ENCODE data around the gene VPS45.

VPS45 gene

DNA sequence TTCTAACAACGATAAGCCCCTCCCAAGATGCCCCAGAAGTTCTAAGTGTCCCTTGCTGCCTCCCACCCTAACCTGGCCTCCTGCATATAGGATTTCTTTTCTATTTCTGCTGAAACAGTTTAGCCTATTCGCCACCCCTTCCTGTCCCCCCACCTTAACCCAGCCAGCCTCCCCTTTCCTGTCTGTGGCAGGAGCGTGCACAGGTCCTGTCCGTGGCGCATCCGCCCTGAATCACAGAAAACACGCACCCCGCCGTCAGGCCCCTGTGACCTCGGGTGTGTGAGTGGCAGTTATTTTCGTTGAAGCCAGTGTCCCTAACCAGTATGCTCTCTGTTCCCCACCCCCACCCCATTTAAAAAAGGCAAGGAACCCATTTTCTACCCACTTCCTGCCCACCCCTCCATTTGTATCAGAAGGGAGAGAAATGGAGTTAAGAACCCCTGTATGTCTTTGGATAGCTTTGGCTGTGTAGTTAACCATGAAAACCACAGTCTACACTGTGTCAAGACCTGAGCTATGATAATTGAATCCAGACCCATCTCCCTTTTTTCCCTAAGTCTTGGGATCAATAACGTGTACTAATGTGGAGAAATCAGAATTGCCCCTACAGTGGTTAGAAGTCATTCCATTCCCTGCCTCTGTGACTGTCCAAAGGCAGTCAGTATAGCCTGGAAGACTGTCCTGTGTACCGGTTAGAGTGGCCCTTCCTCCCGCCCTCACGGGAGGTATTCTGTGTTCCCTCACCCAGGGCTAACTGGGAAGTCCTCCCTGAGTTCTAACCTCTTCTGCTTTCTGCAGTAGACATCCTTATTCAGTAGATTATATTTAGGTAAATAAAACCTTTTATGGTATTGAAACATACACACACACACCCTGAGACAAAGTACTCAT lies 84.0 kb downstream of the VPS45 start:
- no peak overlapping the region for H2AFZ ChIP-seq (ENCODE audit: low read length)
- peak overlapping the region; percentile 57 for H2BK5ac ChIP-seq (ENCODE audit: low read length)
- H3K9ac ChIP-seq (ENCODE audit: low read depth, low read length, poor library complexity) = peak overlapping the region; percentile 85
- no peak overlapping the region for H3K14ac ChIP-seq (ENCODE audit: low read length)
- H3K18ac ChIP-seq (ENCODE audit: low read length) = peak overlapping the region; percentile 20
- H3K79me1 ChIP-seq (ENCODE audit: low read depth, low read length) = peaks cover 13% of the 10 kb centered on the region
- no peak overlapping the region for H4K91ac ChIP-seq (ENCODE audit: low read depth, low read length, poor library complexity)
- H3K4me2 ChIP-seq (ENCODE audit: insufficient read depth, low read length, poor library complexity, severe bottlenecking) = peak overlapping the region; percentile 53
- H2BK12ac ChIP-seq (ENCODE audit: low read length) = no peak overlapping the region
- H3K4me3 ChIP-seq (ENCODE audit: low read length in 2 of 2) = peak overlapping the region; percentile 69 to 90
- H3K36me3 ChIP-seq (replicated peaks in 1 of 2; ENCODE audit: control insufficient read depth in 2 of 2, insufficient read depth in 2 of 2, low read length in 2 of 2) = peaks cover 30 to 57% of the 10 kb centered on the region in 2 donors
- no CpG with 5 or more reads among the region's 15 CpGs for WGBS, 2 donors (ENCODE audit: extremely low coverage in 2 of 2, insufficient read length in 2 of 2, insufficient replicate concordance in 1 of 2)
- peak overlapping the region; percentile 19 for H2AK5ac ChIP-seq (ENCODE audit: low read depth, low read length)
- no peak overlapping the region for H2BK120ac ChIP-seq (ENCODE audit: low read depth, low read length)
- H3K4ac ChIP-seq (ENCODE audit: low read length) = no peak overlapping the region
- H3K23ac ChIP-seq (ENCODE audit: low read depth, low read length, poor library complexity) = no peak overlapping the region
- no peaks in the 10 kb centered on the region for H3K27me3 ChIP-seq (ENCODE audit: control insufficient read depth in 3 of 3, insufficient read depth in 3 of 3, low read depth in 1 of 3, low read length in 3 of 3)
- no peak overlapping the region for H3K27ac ChIP-seq (replicated peaks; ENCODE audit: low read length)
- H2BK15ac ChIP-seq (ENCODE audit: low read length) = no peak overlapping the region
- peaks cover 0 to under 1% of the 10 kb centered on the region in 2 donors for H3K9me3 ChIP-seq (replicated peaks in 1 of 2; ENCODE audit: control insufficient read depth in 2 of 2, insufficient read depth in 1 of 2, low read depth in 1 of 2, low read length in 2 of 2)
- DNase-seq (ENCODE audit: low spot score) = no peak
- H4K8ac ChIP-seq (ENCODE audit: low read depth, low read length) = no peak overlapping the region
- peaks cover 13 to 17% of the 10 kb centered on the region in 2 donors for H3K4me1 ChIP-seq (ENCODE audit: control insufficient read depth in 2 of 2, insufficient read depth in 1 of 2, low read depth in 1 of 2, low read length in 2 of 2)

DNA sequence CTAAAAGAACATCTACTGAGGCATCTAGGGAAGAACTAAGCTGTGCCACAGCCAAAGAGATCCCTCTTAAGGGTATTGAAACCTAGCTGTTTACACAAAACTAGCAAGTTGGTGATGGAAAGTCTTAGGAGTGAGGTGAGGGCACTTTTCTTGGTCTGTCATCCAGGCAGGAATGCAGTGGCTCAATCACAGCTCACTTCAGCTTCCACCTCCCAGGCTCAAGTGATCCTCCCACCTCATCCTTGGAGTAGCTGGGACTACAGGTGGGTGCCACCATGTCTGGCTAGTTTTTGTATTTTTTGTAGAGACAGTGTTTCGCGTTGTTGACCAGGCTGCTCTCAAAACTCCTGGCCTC lies 84.6 kb downstream of the VPS45 start:
- Histone ChIP-seq H3K14ac (ENCODE audit: low read length) (no peak overlapping the region), H3K79me1 (ENCODE audit: low read depth, low read length) (peaks cover 13% of the 10 kb centered on the region), H4K8ac (ENCODE audit: low read depth, low read length) (no peak overlapping the region), H2BK120ac (ENCODE audit: low read depth, low read length) (no peak overlapping the region), H3K4me2 (ENCODE audit: insufficient read depth, low read length, poor library complexity, severe bottlenecking) (peak overlapping the region; percentile 53), H2BK5ac (ENCODE audit: low read length) (no peak overlapping the region), H3K27me3 (ENCODE audit: control insufficient read depth in 3 of 3, insufficient read depth in 3 of 3, low read depth in 1 of 3, low read length in 3 of 3) (no peaks in the 10 kb centered on the region), H3K9me3 (replicated peaks in 1 of 2; ENCODE audit: control insufficient read depth in 2 of 2, insufficient read depth in 1 of 2, low read depth in 1 of 2, low read length in 2 of 2) (peaks cover 0 to 3% of the 10 kb centered on the region in 2 donors), H3K23ac (ENCODE audit: low read depth, low read length, poor library complexity) (no peak overlapping the region), H3K9ac (ENCODE audit: low read depth, low read length, poor library complexity) (no peak overlapping the region), H3K4me1 (ENCODE audit: control insufficient read depth in 2 of 2, insufficient read depth in 1 of 2, low read depth in 1 of 2, low read length in 2 of 2) (peaks cover 13 to 17% of the 10 kb centered on the region in 2 donors), H2BK12ac (ENCODE audit: low read length) (no peak overlapping the region), H4K91ac (ENCODE audit: low read depth, low read length, poor library complexity) (no peak overlapping the region), H3K27ac (replicated peaks; ENCODE audit: low read length) (no peak overlapping the region), H3K18ac (ENCODE audit: low read length) (no peak overlapping the region), H2AK5ac (ENCODE audit: low read depth, low read length) (no peak overlapping the region), H3K36me3 (replicated peaks in 1 of 2; ENCODE audit: control insufficient read depth in 2 of 2, insufficient read depth in 2 of 2, low read length in 2 of 2) (peaks cover 36 to 63% of the 10 kb centered on the region in 2 donors), H2BK15ac (ENCODE audit: low read length) (no peak overlapping the region), H3K4ac (ENCODE audit: low read length) (no peak overlapping the region), H2AFZ (ENCODE audit: low read length) (no peak overlapping the region), H3K4me3 (ENCODE audit: low read length in 2 of 2) (peak overlapping the region in 1 of 2 donors; percentile 69)
- no CpG with 5 or more reads among the region's 2 CpGs for WGBS, 2 donors (ENCODE audit: extremely low coverage in 2 of 2, insufficient read length in 2 of 2, insufficient replicate concordance in 1 of 2)
- DNase-seq (ENCODE audit: low spot score) = no peak

DNA sequence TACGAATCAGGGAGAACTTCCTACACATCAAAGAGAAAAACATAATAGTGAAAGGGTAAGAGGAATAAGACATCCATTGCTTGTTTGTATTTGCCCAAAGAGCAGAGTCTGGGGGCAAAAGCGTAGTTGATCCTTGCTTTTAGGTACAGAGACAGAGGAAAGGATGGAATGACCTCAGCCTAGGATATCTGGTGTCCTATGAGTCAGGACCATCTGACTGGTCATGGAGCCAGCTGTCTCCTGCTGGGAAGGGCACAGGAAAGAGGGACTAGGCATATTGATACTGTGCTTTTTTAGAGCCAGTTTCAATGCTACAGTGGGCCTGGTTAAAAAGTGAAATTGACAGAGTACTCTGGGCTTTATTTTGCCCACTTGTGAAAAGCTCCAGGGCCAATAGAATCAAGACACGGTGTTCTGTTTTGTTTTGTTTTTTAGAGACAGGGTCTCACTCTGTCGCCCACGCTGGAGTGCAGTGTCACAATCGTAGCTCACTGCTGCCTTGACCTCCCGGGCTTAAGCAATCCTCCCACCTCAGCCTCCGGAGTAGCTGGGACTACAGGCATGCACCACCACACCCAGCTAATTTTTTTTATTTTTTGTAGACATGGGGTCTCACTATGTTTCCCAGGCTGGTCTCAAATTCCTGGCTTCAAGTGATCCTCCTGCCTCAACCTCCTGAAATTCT lies 85.3 kb downstream of the VPS45 start:
- peaks cover 13 to 17% of the 10 kb centered on the region in 2 donors for H3K4me1 ChIP-seq (ENCODE audit: control insufficient read depth in 2 of 2, insufficient read depth in 1 of 2, low read depth in 1 of 2, low read length in 2 of 2)
- no peak overlapping the region for H2BK120ac ChIP-seq (ENCODE audit: low read depth, low read length)
- H3K23ac ChIP-seq (ENCODE audit: low read depth, low read length, poor library complexity) = no peak overlapping the region
- no peak for DNase-seq (ENCODE audit: low spot score)
- no peak overlapping the region for H3K18ac ChIP-seq (ENCODE audit: low read length)
- H3K4me2 ChIP-seq (ENCODE audit: insufficient read depth, low read length, poor library complexity, severe bottlenecking) = no peak overlapping the region
- no peak overlapping the region for H2AFZ ChIP-seq (ENCODE audit: low read length)
- H2AK5ac ChIP-seq (ENCODE audit: low read depth, low read length) = no peak overlapping the region
- H2BK5ac ChIP-seq (ENCODE audit: low read length) = no peak overlapping the region
- H3K9me3 ChIP-seq (replicated peaks in 1 of 2; ENCODE audit: control insufficient read depth in 2 of 2, insufficient read depth in 1 of 2, low read depth in 1 of 2, low read length in 2 of 2) = peaks cover 0 to 3% of the 10 kb centered on the region in 2 donors
- H4K8ac ChIP-seq (ENCODE audit: low read depth, low read length) = no peak overlapping the region
- H3K27ac ChIP-seq (replicated peaks; ENCODE audit: low read length) = no peak overlapping the region
- H3K14ac ChIP-seq (ENCODE audit: low read length) = no peak overlapping the region
- H2BK15ac ChIP-seq (ENCODE audit: low read length) = no peak overlapping the region
- H2BK12ac ChIP-seq (ENCODE audit: low read length) = no peak overlapping the region
- H3K4me3 ChIP-seq (ENCODE audit: low read length in 2 of 2) = no peak overlapping the region
- no peak overlapping the region for H3K9ac ChIP-seq (ENCODE audit: low read depth, low read length, poor library complexity)
- WGBS, 2 donors (ENCODE audit: extremely low coverage in 2 of 2, insufficient read length in 2 of 2, insufficient replicate concordance in 1 of 2) = no CpG with 5 or more reads among the region's 8 CpGs
- no peak overlapping the region for H4K91ac ChIP-seq (ENCODE audit: low read depth, low read length, poor library complexity)
- H3K4ac ChIP-seq (ENCODE audit: low read length) = no peak overlapping the region
- H3K27me3 ChIP-seq (ENCODE audit: control insufficient read depth in 3 of 3, insufficient read depth in 3 of 3, low read depth in 1 of 3, low read length in 3 of 3) = no peaks in the 10 kb centered on the region
- peaks cover 13% of the 10 kb centered on the region for H3K79me1 ChIP-seq (ENCODE audit: low read depth, low read length)
- H3K36me3 ChIP-seq (replicated peaks in 1 of 2; ENCODE audit: control insufficient read depth in 2 of 2, insufficient read depth in 2 of 2, low read length in 2 of 2) = peaks cover 42 to 71% of the 10 kb centered on the region in 2 donors

DNA sequence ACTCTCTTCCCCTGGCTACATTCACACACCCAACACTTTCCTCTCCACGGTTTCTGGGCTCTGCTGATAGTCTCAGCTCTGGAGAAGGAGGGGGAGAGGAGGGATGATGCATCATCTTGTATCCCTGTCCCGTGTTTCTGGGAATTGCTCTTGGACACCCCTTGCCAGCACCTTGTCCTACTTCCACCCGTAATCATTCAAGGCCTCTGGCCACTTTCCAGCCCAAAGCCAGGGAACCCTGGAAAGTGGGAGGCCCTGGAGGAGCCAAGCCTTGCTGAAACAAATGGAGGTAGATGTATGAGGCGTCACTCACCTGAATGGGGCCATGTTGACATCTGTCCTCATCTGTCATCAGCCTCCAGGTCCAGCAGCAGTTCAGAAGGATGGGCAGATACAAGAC lies 86.6 kb downstream of the VPS45 start:
- Histone ChIP-seq H2BK12ac (ENCODE audit: low read length) (no peak overlapping the region), H2AFZ (ENCODE audit: low read length) (no peak overlapping the region), H3K4me1 (ENCODE audit: control insufficient read depth in 2 of 2, insufficient read depth in 1 of 2, low read depth in 1 of 2, low read length in 2 of 2) (peaks cover 13 to 17% of the 10 kb centered on the region in 2 donors), H3K79me1 (ENCODE audit: low read depth, low read length) (peaks cover 13% of the 10 kb centered on the region), H3K27me3 (ENCODE audit: control insufficient read depth in 3 of 3, insufficient read depth in 3 of 3, low read depth in 1 of 3, low read length in 3 of 3) (no peaks in the 10 kb centered on the region), H3K36me3 (replicated peaks in 1 of 2; ENCODE audit: control insufficient read depth in 2 of 2, insufficient read depth in 2 of 2, low read length in 2 of 2) (peaks cover 50 to 83% of the 10 kb centered on the region in 2 donors), H2BK15ac (ENCODE audit: low read length) (no peak overlapping the region), H3K4me2 (ENCODE audit: insufficient read depth, low read length, poor library complexity, severe bottlenecking) (no peak overlapping the region), H3K27ac (replicated peaks; ENCODE audit: low read length) (no peak overlapping the region), H3K14ac (ENCODE audit: low read length) (no peak overlapping the region), H2BK120ac (ENCODE audit: low read depth, low read length) (no peak overlapping the region), H2AK5ac (ENCODE audit: low read depth, low read length) (no peak overlapping the region), H4K91ac (ENCODE audit: low read depth, low read length, poor library complexity) (no peak overlapping the region), H3K9me3 (replicated peaks in 1 of 2; ENCODE audit: control insufficient read depth in 2 of 2, insufficient read depth in 1 of 2, low read depth in 1 of 2, low read length in 2 of 2) (peaks cover 0 to 3% of the 10 kb centered on the region in 2 donors), H3K18ac (ENCODE audit: low read length) (no peak overlapping the region), H4K8ac (ENCODE audit: low read depth, low read length) (no peak overlapping the region), H2BK5ac (ENCODE audit: low read length) (no peak overlapping the region), H3K4ac (ENCODE audit: low read length) (no peak overlapping the region), H3K4me3 (ENCODE audit: low read length in 2 of 2) (no peak overlapping the region), H3K9ac (ENCODE audit: low read depth, low read length, poor library complexity) (no peak overlapping the region), H3K23ac (ENCODE audit: low read depth, low read length, poor library complexity) (peak overlapping the region; percentile 69)
- no CpG with 5 or more reads among the region's 4 CpGs for WGBS, 2 donors (ENCODE audit: extremely low coverage in 2 of 2, insufficient read length in 2 of 2, insufficient replicate concordance in 1 of 2)
- DNase-seq (ENCODE audit: low spot score) = no peak
